Measurements from ENCODE around the gene NACAD. TPM values are rescaled to one million over a fixed set of nuclear protein-coding genes. Genes with fewer than 3 reads are reported as not detected.

NACAD gene
- total RNA-seq, 2 experiments from 2014 or later = 0.08 to 0.14 TPM

DNA sequence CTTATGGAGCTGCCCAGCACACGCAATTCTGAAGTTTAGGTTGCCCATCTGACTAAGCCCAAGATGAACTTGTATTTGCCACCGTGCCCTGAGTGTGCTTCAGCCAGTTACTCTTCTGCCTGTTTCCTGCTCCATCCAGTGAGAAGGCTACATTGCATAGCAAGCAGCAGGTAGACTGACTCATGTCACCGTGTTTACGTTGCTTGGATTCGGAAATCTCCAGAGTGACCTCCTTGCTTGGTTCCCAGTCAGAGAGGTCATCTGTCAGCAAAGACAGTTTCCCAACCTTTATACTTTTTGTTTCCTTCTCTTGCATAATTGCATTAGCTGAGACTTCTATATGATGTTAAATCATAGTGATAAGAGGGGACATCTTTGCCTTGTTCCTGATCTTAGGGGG is 30.9 kb downstream of the NACAD start:
- peaks cover 54% of the 10 kb centered on the region for H3K4me1 ChIP-seq (ENCODE audit: insufficient read depth, low read length)
- no peak overlapping the region for H3K27ac ChIP-seq (ENCODE audit: low read depth in 1 of 2, low read length in 2 of 2)
- peaks cover 83% of the 10 kb centered on the region for H3K4me1 Mint-ChIP-seq (ENCODE audit: low read depth)
- H3K36me3 ChIP-seq (ENCODE audit: insufficient read depth, low read length) = peaks cover 50% of the 10 kb centered on the region
- H3K36me3 Mint-ChIP-seq (ENCODE audit: low read depth) = peaks cover 91% of the 10 kb centered on the region
- no peak overlapping the region for H3K4me3 ChIP-seq (ENCODE audit: low read length)
- no peaks in the 10 kb centered on the region for H3K9me3 ChIP-seq (ENCODE audit: control insufficient read depth in 1 of 2, insufficient read depth in 1 of 2, low read length in 2 of 2)
- DNase-seq (no peak), ATAC-seq (ENCODE audit: poor library complexity) (no peak)
- H3K27me3 Mint-ChIP-seq = no peaks in the 10 kb centered on the region
- intact Hi-C loops (cut with DNase I, micrococcal nuclease) = no loop called here
- no peaks in the 10 kb centered on the region for H3K9me3 Mint-ChIP-seq
- peak overlapping the region; percentile 17 for H3K4me3 Mint-ChIP-seq
- peak overlapping the region; percentile 81 for H3K27ac Mint-ChIP-seq
- ChIA-PET POLR2A (interaction anchor here (0.6 kb wide), 1 partner anchor 875 kb away, joined by 3 read pairs; no protein-coding TSS in a partner anchor), CTCF (interaction anchor here (1.2 kb wide), 1 partner anchor 84 kb away, joined by 5 read pairs; no protein-coding TSS in a partner anchor)
- TF ChIP-seq, protein P1, sequence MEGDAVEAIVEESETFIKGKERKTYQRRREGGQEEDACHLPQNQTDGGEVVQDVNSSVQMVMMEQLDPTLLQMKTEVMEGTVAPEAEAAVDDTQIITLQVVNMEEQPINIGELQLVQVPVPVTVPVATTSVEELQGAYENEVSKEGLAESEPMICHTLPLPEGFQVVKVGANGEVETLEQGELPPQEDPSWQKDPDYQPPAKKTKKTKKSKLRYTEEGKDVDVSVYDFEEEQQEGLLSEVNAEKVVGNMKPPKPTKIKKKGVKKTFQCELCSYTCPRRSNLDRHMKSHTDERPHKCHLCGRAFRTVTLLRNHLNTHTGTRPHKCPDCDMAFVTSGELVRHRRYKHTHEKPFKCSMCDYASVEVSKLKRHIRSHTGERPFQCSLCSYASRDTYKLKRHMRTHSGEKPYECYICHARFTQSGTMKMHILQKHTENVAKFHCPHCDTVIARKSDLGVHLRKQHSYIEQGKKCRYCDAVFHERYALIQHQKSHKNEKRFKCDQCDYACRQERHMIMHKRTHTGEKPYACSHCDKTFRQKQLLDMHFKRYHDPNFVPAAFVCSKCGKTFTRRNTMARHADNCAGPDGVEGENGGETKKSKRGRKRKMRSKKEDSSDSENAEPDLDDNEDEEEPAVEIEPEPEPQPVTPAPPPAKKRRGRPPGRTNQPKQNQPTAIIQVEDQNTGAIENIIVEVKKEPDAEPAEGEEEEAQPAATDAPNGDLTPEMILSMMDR (IDR thresholded peaks at IDR 0.05) = no peak
- no peaks in the 10 kb centered on the region for H3K27me3 ChIP-seq (ENCODE audit: control insufficient read depth in 1 of 2, insufficient read depth in 2 of 2, low read length in 2 of 2)

- Histone ChIP-seq H3K36me3 (ENCODE audit: insufficient read depth, low read length) (peaks cover 46% of the 10 kb centered on the region), H3K4me1 (ENCODE audit: insufficient read depth, low read length) (peaks cover 41% of the 10 kb centered on the region), H3K4me3 (ENCODE audit: low read length) (no peak overlapping the region), H3K27me3 (ENCODE audit: control insufficient read depth in 1 of 2, insufficient read depth in 2 of 2, low read length in 2 of 2) (no peaks in the 10 kb centered on the region), H3K27ac (ENCODE audit: low read depth in 1 of 2, low read length in 2 of 2) (no peak overlapping the region), H3K9me3 (ENCODE audit: control insufficient read depth in 1 of 2, insufficient read depth in 1 of 2, low read length in 2 of 2) (no peaks in the 10 kb centered on the region)
- H3K36me3 Mint-ChIP-seq (ENCODE audit: low read depth) = peaks cover 88% of the 10 kb centered on the region
- DNase-seq (no peak), ATAC-seq (ENCODE audit: poor library complexity) (no peak)
- peaks cover 81% of the 10 kb centered on the region for H3K4me1 Mint-ChIP-seq (ENCODE audit: low read depth)
- TF ChIP-seq, protein P1 (IDR thresholded peaks at IDR 0.05) = no peak
- peak overlapping the region; percentile 81 for H3K27ac Mint-ChIP-seq
- H3K27me3 Mint-ChIP-seq = no peaks in the 10 kb centered on the region
- H3K9me3 Mint-ChIP-seq = no peaks in the 10 kb centered on the region
- CTCF ChIA-PET = no interaction called here
- POLR2A ChIA-PET = no interaction called here
- no peak overlapping the region for H3K4me3 Mint-ChIP-seq
- intact Hi-C loops (cut with DNase I, micrococcal nuclease) = no loop called here
These were observed 33.1 kb downstream of the NACAD start for GRCh38 chr7:45055594-45056219.

DNA sequence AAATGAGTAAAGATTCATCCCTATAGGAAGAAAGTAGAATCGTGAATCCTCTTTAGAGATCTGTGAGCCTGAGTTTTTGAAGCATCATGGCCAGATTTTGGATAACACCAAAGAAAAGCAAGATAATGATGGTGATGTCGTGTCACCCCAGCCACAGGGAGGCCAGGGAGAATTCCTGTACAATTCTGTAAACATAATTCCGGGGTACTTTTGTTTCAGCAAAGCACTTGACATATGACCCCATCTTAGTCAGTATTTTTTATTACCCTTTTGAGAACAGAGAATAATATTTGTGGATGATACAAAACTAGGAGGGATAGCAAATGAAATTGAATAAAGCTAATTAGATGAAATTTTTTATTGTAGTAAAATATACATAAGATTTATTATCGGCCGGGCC is 33.8 kb downstream of the NACAD start:
- peak overlapping the region; percentile 81 for H3K27ac Mint-ChIP-seq
- no peaks in the 10 kb centered on the region for H3K27me3 Mint-ChIP-seq
- intact Hi-C loops (cut with DNase I, micrococcal nuclease) = no loop called here
- H3K9me3 Mint-ChIP-seq = no peaks in the 10 kb centered on the region
- ATAC-seq (ENCODE audit: poor library complexity) (no peak), DNase-seq (no peak)
- Histone ChIP-seq H3K4me3 (ENCODE audit: low read length) (no peak overlapping the region), H3K4me1 (ENCODE audit: insufficient read depth, low read length) (peaks cover 41% of the 10 kb centered on the region), H3K27me3 (ENCODE audit: control insufficient read depth in 1 of 2, insufficient read depth in 2 of 2, low read length in 2 of 2) (no peaks in the 10 kb centered on the region), H3K27ac (ENCODE audit: low read depth in 1 of 2, low read length in 2 of 2) (no peak overlapping the region), H3K36me3 (ENCODE audit: insufficient read depth, low read length) (peaks cover 45% of the 10 kb centered on the region), H3K9me3 (ENCODE audit: control insufficient read depth in 1 of 2, insufficient read depth in 1 of 2, low read length in 2 of 2) (no peaks in the 10 kb centered on the region)
- TF ChIP-seq, protein P1 (IDR thresholded peaks at IDR 0.05) = no peak
- CTCF ChIA-PET = interaction anchor here (1.5 kb wide), 1 partner anchor 81 kb away, joined by 4 read pairs; no protein-coding TSS in a partner anchor
- H3K4me1 Mint-ChIP-seq (ENCODE audit: low read depth) = peaks cover 81% of the 10 kb centered on the region
- H3K36me3 Mint-ChIP-seq (ENCODE audit: low read depth) = peaks cover 88% of the 10 kb centered on the region
- POLR2A ChIA-PET = interaction anchor here (1.1 kb wide), 2 partner anchors 27 to 53 kb away, joined by 3 read pairs; no protein-coding TSS in a partner anchor
- no peak overlapping the region for H3K4me3 Mint-ChIP-seq
